Left ventricle myocardium inferior (tissue), 1 donor: ENCODE data around the gene S100A12. TPM values are rescaled to one million over a fixed set of nuclear protein-coding genes. Genes with fewer than 3 reads are reported as not detected.
A peak's percentile ranks its signal among the peaks of the same experiment; 100 is the strongest.

Experiments
- DNase-seq: peaks from one replicate; pipeline ENCODE4 v3.0.0-alpha.2; 2020
- H3K27ac ChIP-seq: fragments of 200-600 bp; replicated peaks from 2 replicates; pipeline ENCODE4 v1.8.0; 2021
- H3K27me3 ChIP-seq: fragments of 200-600 bp; 2 replicates; pipeline ENCODE4 v1.8.0; 2021; ENCODE audit warnings: low read depth
- H3K36me3 ChIP-seq: fragments of 200-600 bp; 2 replicates; pipeline ENCODE4 v1.8.0; 2021
- H3K4me1 ChIP-seq: fragments of 200-600 bp; 2 replicates; pipeline ENCODE4 v1.8.0; 2021
- H3K4me3 ChIP-seq: fragments of 200-600 bp; 2 replicates; pipeline ENCODE4 v1.8.0; 2021; ENCODE audit warnings: mild to moderate bottlenecking, moderate library complexity
- H3K9me3 ChIP-seq: fragments of 200-600 bp; replicated peaks from 2 replicates; pipeline ENCODE4 v1.8.0; 2021
- CTCF ChIP-seq: fragments of 200-600 bp; IDR thresholded peaks from 2 replicates; pipeline ENCODE4 v1.8.0; 2021; ENCODE audit warnings: antibody characterized with exemption, mild to moderate bottlenecking, borderline replicate concordance
- intact Hi-C: fragments of 100-400 bp; cut with micrococcal nuclease; formaldehyde crosslinking; loops from one replicate; pipeline ENCODE4 v1.11.0; 2022
- total RNA-seq: library from RNA; stranded (reverse); fragmentation: NEBNext Ultra II Directional; extraction: Animal tissue kit (Norgen Biotek cat#: 25700); gene quantifications from one replicate; pipeline ENCODE4 v1.2.1, GENCODE V29; 2021
- donor health status: DM: no; HTN: yes; CAD: no; lungs with severe emphysema.

S100A12 gene
- total RNA-seq, 1 donor from 2014 or later: 2.3 TPM

GRCh38 chr1:153389973-153390879 lies 14.8 kb upstream of the S100A12 start:
- H3K27ac ChIP-seq: no peak overlapping the region
- no peak for DNase-seq
- H3K4me1 ChIP-seq: peaks cover 10% of the 10 kb centered on the region
- intact Hi-C loops: no loop called here
- no peak for TF ChIP-seq CTCF
- peaks cover 4% of the 10 kb centered on the region for H3K27me3 ChIP-seq
- no peaks in the 10 kb centered on the region for H3K36me3 ChIP-seq
- H3K4me3 ChIP-seq: no peak overlapping the region
- no peaks in the 10 kb centered on the region for H3K9me3 ChIP-seq

GRCh38 chr1:153389401-153389800 lies 14.0 kb upstream of the S100A12 start:
- no peak overlapping the region for H3K4me3 ChIP-seq
- peaks cover 4% of the 10 kb centered on the region for H3K27me3 ChIP-seq
- no peaks in the 10 kb centered on the region for H3K9me3 ChIP-seq
- H3K36me3 ChIP-seq: no peaks in the 10 kb centered on the region
- H3K4me1 ChIP-seq: peaks cover 7% of the 10 kb centered on the region
- no peak for DNase-seq
- intact Hi-C loops: no loop called here
- TF ChIP-seq CTCF: no peak
- no peak overlapping the region for H3K27ac ChIP-seq

- H3K36me3 ChIP-seq: no peaks in the 10 kb centered on the region
- no peak overlapping the region for H3K27ac ChIP-seq
- no peak for DNase-seq
Measured at GRCh38 chr1:153387785-153388184, 12.4 kb upstream of the S100A12 start.

GRCh38 chr1:153387001-153387400 lies 11.6 kb upstream of the S100A12 start:
- H3K9me3 ChIP-seq: peaks cover 17% of the 10 kb centered on the region
- H3K36me3 ChIP-seq: no peaks in the 10 kb centered on the region
- H3K27ac ChIP-seq: no peak overlapping the region
- DNase-seq: no peak
- intact Hi-C loops: no loop called here
- TF ChIP-seq CTCF: no peak
- H3K27me3 ChIP-seq: peaks cover 4% of the 10 kb centered on the region
- H3K4me1 ChIP-seq: peaks cover 7% of the 10 kb centered on the region
- no peak overlapping the region for H3K4me3 ChIP-seq

More at GRCh38 chr1:153387785-153388184, 12.4 kb upstream of the S100A12 start:
- peaks cover 7% of the 10 kb centered on the region for H3K4me1 ChIP-seq
- intact Hi-C loops: no loop called here
- TF ChIP-seq CTCF: no peak
- H3K9me3 ChIP-seq: peaks cover 9% of the 10 kb centered on the region
- no peak overlapping the region for H3K4me3 ChIP-seq
- peaks cover 4% of the 10 kb centered on the region for H3K27me3 ChIP-seq

- no peak for TF ChIP-seq CTCF
- Histone ChIP-seq H3K36me3 (no peaks in the 10 kb centered on the region), H3K4me3 (no peak overlapping the region), H3K9me3 (peaks cover 22% of the 10 kb centered on the region), H3K27ac (peak overlapping the region; percentile 27), H3K4me1 (peaks cover 5% of the 10 kb centered on the region), H3K27me3 (peaks cover 4% of the 10 kb centered on the region)
- intact Hi-C loops: no loop called here
- peak; percentile 55 for DNase-seq
Measured at GRCh38 chr1:153386500-153386901, 11.1 kb upstream of the S100A12 start.
